GM03348 (cell line): ENCODE measurements around the gene CCDC85A.
A peak's percentile ranks its signal among the peaks of the same experiment; 100 is the strongest.

ENCODE experiments used
- DNase-seq: peaks from one replicate; pipeline ENCODE4 v3.0.0; 2012; ENCODE audit warnings: low spot score

The CCDC85A gene

GRCh38 chr2:56195563-56195962 lies 11.8 kb downstream of the CCDC85A start:
- peak; percentile 23 for DNase-seq

GRCh38 chr2:56197816-56198215 lies 14.0 kb downstream of the CCDC85A start:
- no peak for DNase-seq

- DNase-seq: no peak
These were observed 15.1 kb downstream of the CCDC85A start for GRCh38 chr2:56198936-56199335.

- peak; percentile 72 for DNase-seq
These were observed 15.7 kb downstream of the CCDC85A start for GRCh38 chr2:56199492-56199891.

- no peak for DNase-seq
These were observed 18.8 kb downstream of the CCDC85A start for GRCh38 chr2:56202381-56203121.

GRCh38 chr2:56204556-56204955 lies 20.8 kb downstream of the CCDC85A start:
- no peak for DNase-seq

GRCh38 chr2:56206250-56206649 lies 22.5 kb downstream of the CCDC85A start:
- no peak for DNase-seq

GRCh38 chr2:56207760-56208159 lies 24.0 kb downstream of the CCDC85A start:
- no peak for DNase-seq

GRCh38 chr2:56208380-56208779 lies 24.6 kb downstream of the CCDC85A start:
- DNase-seq: no peak

GRCh38 chr2:56209701-56210100 lies 25.9 kb downstream of the CCDC85A start:
- no peak for DNase-seq

- DNase-seq: no peak
These were observed 26.5 kb downstream of the CCDC85A start for GRCh38 chr2:56210291-56210690.

- DNase-seq: no peak
These were observed 27.3 kb downstream of the CCDC85A start for GRCh38 chr2:56211048-56211447.

- no peak for DNase-seq
These were observed 32.1 kb downstream of the CCDC85A start for GRCh38 chr2:56215911-56216310.

GRCh38 chr2:56217106-56217505 lies 33.3 kb downstream of the CCDC85A start:
- DNase-seq: no peak

GRCh38 chr2:56222481-56222880 lies 38.7 kb downstream of the CCDC85A start:
- DNase-seq: no peak

GRCh38 chr2:56224316-56224715 lies 40.5 kb downstream of the CCDC85A start:
- DNase-seq: no peak

GRCh38 chr2:56227811-56228210 lies 44.0 kb downstream of the CCDC85A start:
- no peak for DNase-seq

- DNase-seq: no peak
These were observed 45.7 kb downstream of the CCDC85A start for GRCh38 chr2:56229397-56230060.

- DNase-seq: peak; percentile 51
These were observed 46.4 kb downstream of the CCDC85A start for GRCh38 chr2:56230156-56230555.

GRCh38 chr2:56231361-56231760 lies 47.6 kb downstream of the CCDC85A start:
- no peak for DNase-seq

- no peak for DNase-seq
These were observed 49.1 kb downstream of the CCDC85A start for GRCh38 chr2:56232912-56233311.

GRCh38 chr2:56234241-56234640 lies 50.5 kb downstream of the CCDC85A start:
- no peak for DNase-seq

GRCh38 chr2:56239030-56239429 lies 55.2 kb downstream of the CCDC85A start:
- DNase-seq: no peak

GRCh38 chr2:56239437-56239836 lies 55.6 kb downstream of the CCDC85A start:
- DNase-seq: no peak
